K562 (cell line): Measurements from ENCODE around the gene MLLT1. TPM values are rescaled to one million over a fixed set of nuclear protein-coding genes. Genes with fewer than 3 reads are reported as not detected.

ENCODE experiments used
- ATF3 ChIP-seq, 2 experiments: fragments of 450-650 bp in 1 of 2; sonication (generic) in 1 of 2; formaldehyde crosslinking in 1 of 2; IDR thresholded peaks in 1 of 2; conservative IDR thresholded peaks in 1 of 2; 2 replicates each; pipeline versions ENCODE4 v1.6.1 to v1.8.1; 2016 to 2023; ENCODE audit warnings: mild to moderate bottlenecking in 2 of 2, moderate library complexity in 2 of 2, inconsistent platforms in 1 of 2, missing genetic modification reagents in 1 of 2
- CTBP1 ChIP-seq: fragments of 450-650 bp; IDR thresholded peaks from 2 replicates; pipeline ENCODE4 v1.6.1; 2016; ENCODE audit warnings: borderline replicate concordance
- ELF1 ChIP-seq: fragments of 200-800 bp; sonication (Bioruptor generic); IDR thresholded peaks from 2 replicates; pipeline ENCODE4 v1.6.1; 2016; ENCODE audit warnings: missing genetic modification characterization, missing compliant biosample characterization
- FOXP1 ChIP-seq: sonication (generic); formaldehyde crosslinking; IDR thresholded peaks from 2 replicates; pipeline ENCODE4 v1.8.0; 2022; ENCODE audit warnings: mild to moderate bottlenecking, missing genetic modification reagents
- HMGN3 ChIP-seq: IDR thresholded peaks from 2 replicates; pipeline ENCODE4 v1.6.1; 2011; ENCODE audit warnings: borderline replicate concordance, low read depth, mild to moderate bottlenecking, mixed read lengths, low read length; ENCODE audit not compliant: insufficient read length; ENCODE audit errors: extremely low read depth
- LEF1 ChIP-seq: fragments of 450-650 bp; IDR thresholded peaks from 2 replicates; pipeline ENCODE4 v1.6.1; 2016; ENCODE audit warnings: mild to moderate bottlenecking
- MEF2A ChIP-seq: IDR thresholded peaks from 2 replicates; pipeline ENCODE4 v1.6.1; 2011; ENCODE audit warnings: low read depth, mild to moderate bottlenecking, low read length, moderate library complexity; ENCODE audit not compliant: control insufficient read depth
- MTA3 ChIP-seq: fragments of 450-650 bp; formaldehyde crosslinking; IDR thresholded peaks from 2 replicates; pipeline ENCODE4 v1.6.1; 2017; ENCODE audit warnings: mild to moderate bottlenecking, borderline replicate concordance
- PPARD ChIP-seq: fragments of 250-450 bp; sonication (Bioruptor Pico); IDR thresholded peaks from 2 replicates; pipeline ENCODE4 v1.8.0; 2022; ENCODE audit warnings: inconsistent platforms, mild to moderate bottlenecking, moderate library complexity
- SAP30 ChIP-seq: fragments of 200-600 bp; sonication (generic); IDR thresholded peaks from 2 replicates; pipeline ENCODE4 v1.6.1; 2012; ENCODE audit warnings: borderline replicate concordance, low read depth, mild to moderate bottlenecking, moderate library complexity, low read length, control low read depth, inconsistent platforms; ENCODE audit not compliant: insufficient read depth, poor library complexity, severe bottlenecking
- SMARCA4 ChIP-seq: fragments of 450-650 bp; IDR thresholded peaks from 2 replicates; pipeline ENCODE4 v1.6.1; 2016
- SREBF2 ChIP-seq: sonication (generic); formaldehyde crosslinking; IDR thresholded peaks from 2 replicates; pipeline ENCODE4 v1.4.0; 2020; ENCODE audit warnings: mild to moderate bottlenecking, missing genetic modification reagents
- TEAD4 ChIP-seq, 2 experiments: sonication (generic) in 1 of 2; formaldehyde crosslinking in 1 of 2; IDR thresholded peaks; 2 replicates each; pipeline versions ENCODE4 v1.6.1 to v1.8.0; 2012 to 2022; ENCODE audit warnings: borderline replicate concordance in 1 of 2, inconsistent platforms in 1 of 2, low read length in 1 of 2, mild to moderate bottlenecking in 1 of 2, missing genetic modification reagents in 1 of 2
- YY1 ChIP-seq, 3 experiments: IDR thresholded peaks; 2 replicates each; pipeline ENCODE4 v1.6.1; 2011; ENCODE audit warnings: low read length in 2 of 3, mild to moderate bottlenecking in 2 of 3, moderate library complexity in 2 of 3, borderline replicate concordance in 1 of 3, control low read depth in 1 of 3, low read depth in 1 of 3; ENCODE audit not compliant: insufficient read depth in 3 of 3, insufficient replicate concordance in 2 of 3, control insufficient read depth in 1 of 3, insufficient read length in 1 of 3; ENCODE audit errors: extremely low read depth in 1 of 3
- ZKSCAN1 ChIP-seq: fragments of 150-350 bp; IDR thresholded peaks from 2 replicates; pipeline ENCODE4 v1.6.1; 2016; ENCODE audit warnings: low read depth, low read length
- ZNF311 ChIP-seq: fragments of 250-450 bp; sonication (Bioruptor Pico); IDR thresholded peaks from 2 replicates; pipeline ENCODE4 v1.4.0; 2020; ENCODE audit warnings: mild to moderate bottlenecking, moderate library complexity
- ZNF324 ChIP-seq: fragments of 250-450 bp; sonication (Bioruptor Pico); IDR thresholded peaks from 2 replicates; pipeline ENCODE4 v1.4.0; 2020; ENCODE audit warnings: mild to moderate bottlenecking
- ZNF408 ChIP-seq: fragments of 250-450 bp; sonication (Bioruptor Pico); IDR thresholded peaks from 2 replicates; pipeline ENCODE4 v1.4.0; 2020; ENCODE audit warnings: low read depth, mild to moderate bottlenecking, moderate library complexity
- ZNF449 ChIP-seq: fragments of 250-450 bp; sonication (Bioruptor Pico); IDR thresholded peaks from 2 replicates; pipeline ENCODE4 v1.8.0; 2022; ENCODE audit warnings: moderate library complexity, mild to moderate bottlenecking, inconsistent platforms
- ZNF79 ChIP-seq: fragments of 250-450 bp; sonication (Bioruptor Pico); IDR thresholded peaks from 2 replicates; pipeline ENCODE4 v1.4.0; 2020; ENCODE audit warnings: low read depth, mild to moderate bottlenecking, moderate library complexity
- polyA plus RNA-seq, 8 experiments: library from polyadenylated mRNA; depleted of rRNA in 4 of 8; stranded (reverse) in 5 of 8; unstranded in 3 of 8; fragments of >200 nt; fragmentation: Nextera tagmentation in 2 of 8; fragmentation: Illumina TruSeq in 1 of 8; extraction: Ambion mirVana in 2 of 8; extraction: Trizol in 1 of 8; gene quantifications; 2 replicates each; pipeline versions ENCODE4 v1.2.1 to v1.2.3, GENCODE V29; 2011 to 2014; ENCODE audit warnings: inconsistent platforms in 1 of 8, missing spikeins in 1 of 8
- total RNA-seq, 7 experiments: library from RNA; depleted of rRNA in 6 of 7; stranded (reverse); fragments of >200 nt in 6 of 7; fragmentation: Illumina TruSeq in 2 of 7; extraction: Trizol in 2 of 7; gene quantifications; 2 replicates each; pipeline versions ENCODE4 v1.2.1 to v1.2.3, GENCODE V29; 2011 to 2021; ENCODE audit warnings: low replicate concordance in 1 of 7
- TF ChIP-seq, protein P1 (sequence below): fragments of 450-650 bp; conservative IDR thresholded peaks from 2 replicates; pipeline ENCODE4 v1.6.1; 2016; ENCODE audit warnings: missing genetic modification characterization, low read depth, mild to moderate bottlenecking, control low read depth, missing compliant biosample characterization

Gene MLLT1
- total and polyA plus RNA-seq, 9 of the 15 experiments (the other 6 are each of a cell fraction or from before 2014, with no cell fraction given) = 0.23 to 63.5 (median 15.4) TPM

GRCh38 chr19:6271721-6272410, 7.9 kb downstream of the MLLT1 start (continued):
- TF ChIP-seq ZKSCAN1 (0 out of 2 replicates have a peak, but pooled peaks have one; percentile 40), SAP30 (peak; percentile 56), ZNF79 (CRISPR knock-in tag) (no peak), ZNF324 (CRISPR knock-in tag) (no peak), LEF1 (peak; percentile 76), MEF2A (no peak), TEAD4 (IDR thresholded peaks at IDR 0.05; ENCODE audit: low read length) (0 out of 2 replicates have a peak, but pooled peaks have one; percentile 16), TEAD4 (CRISPR knock-in tag; IDR thresholded peaks at IDR 0.05; ENCODE audit: borderline replicate concordance) (no peak), HMGN3 (peak; percentile 69), SMARCA4 (0 out of 2 replicates have a peak, but pooled peaks have one; percentile 22), YY1 (IDR thresholded peaks at IDR 0.05; ENCODE audit: borderline replicate concordance in 1 of 3, control insufficient read depth in 1 of 3, extremely low read depth in 1 of 3, insufficient read depth in 3 of 3, insufficient read length in 1 of 3, insufficient replicate concordance in 2 of 3, low read depth in 1 of 3, low read length in 2 of 3) (peak in 2 of 3 experiments; percentile 32 to 53), ATF3 (IDR thresholded peaks at IDR 0.05) (no peak), ATF3 (CRISPR knock-in tag; conservative IDR thresholded peaks at IDR 0.05) (no peak), CTBP1 (peak; percentile 47; the same call in 1 of the 2 replicates), ZNF449 (CRISPR knock-in tag) (no peak), ZNF408 (CRISPR knock-in tag) (no peak), ELF1 (tag) (0 out of 2 replicates have a peak, but pooled peaks have one; percentile 35), PPARD (CRISPR knock-in tag) (no peak), MTA3 (no peak), ZNF311 (CRISPR knock-in tag) (no peak), FOXP1 (CRISPR knock-in tag) (no peak), SREBF2 (no peak)
- TF ChIP-seq, protein P1, sequence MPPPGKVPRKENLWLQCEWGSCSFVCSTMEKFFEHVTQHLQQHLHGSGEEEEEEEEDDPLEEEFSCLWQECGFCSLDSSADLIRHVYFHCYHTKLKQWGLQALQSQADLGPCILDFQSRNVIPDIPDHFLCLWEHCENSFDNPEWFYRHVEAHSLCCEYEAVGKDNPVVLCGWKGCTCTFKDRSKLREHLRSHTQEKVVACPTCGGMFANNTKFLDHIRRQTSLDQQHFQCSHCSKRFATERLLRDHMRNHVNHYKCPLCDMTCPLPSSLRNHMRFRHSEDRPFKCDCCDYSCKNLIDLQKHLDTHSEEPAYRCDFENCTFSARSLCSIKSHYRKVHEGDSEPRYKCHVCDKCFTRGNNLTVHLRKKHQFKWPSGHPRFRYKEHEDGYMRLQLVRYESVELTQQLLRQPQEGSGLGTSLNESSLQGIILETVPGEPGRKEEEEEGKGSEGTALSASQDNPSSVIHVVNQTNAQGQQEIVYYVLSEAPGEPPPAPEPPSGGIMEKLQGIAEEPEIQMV (tag) = no peak
